GM19395 (cell line): ENCODE measurements around the gene SMU1.
"Not testable (repeated sequence)": the region's sequence is repeated elsewhere in the genome, so short reads cannot be mapped to it uniquely, and the experiment has no call there.

ENCODE experiments used
- ATAC-seq: cut with Tn5 transposase; IDR thresholded peaks from one replicate; pipeline ENCODE4 v1.9.1; 2021; ENCODE audit warnings: mild to moderate bottlenecking, moderate library complexity; ENCODE audit not compliant: unreplicated experiment

Gene SMU1

DNA sequence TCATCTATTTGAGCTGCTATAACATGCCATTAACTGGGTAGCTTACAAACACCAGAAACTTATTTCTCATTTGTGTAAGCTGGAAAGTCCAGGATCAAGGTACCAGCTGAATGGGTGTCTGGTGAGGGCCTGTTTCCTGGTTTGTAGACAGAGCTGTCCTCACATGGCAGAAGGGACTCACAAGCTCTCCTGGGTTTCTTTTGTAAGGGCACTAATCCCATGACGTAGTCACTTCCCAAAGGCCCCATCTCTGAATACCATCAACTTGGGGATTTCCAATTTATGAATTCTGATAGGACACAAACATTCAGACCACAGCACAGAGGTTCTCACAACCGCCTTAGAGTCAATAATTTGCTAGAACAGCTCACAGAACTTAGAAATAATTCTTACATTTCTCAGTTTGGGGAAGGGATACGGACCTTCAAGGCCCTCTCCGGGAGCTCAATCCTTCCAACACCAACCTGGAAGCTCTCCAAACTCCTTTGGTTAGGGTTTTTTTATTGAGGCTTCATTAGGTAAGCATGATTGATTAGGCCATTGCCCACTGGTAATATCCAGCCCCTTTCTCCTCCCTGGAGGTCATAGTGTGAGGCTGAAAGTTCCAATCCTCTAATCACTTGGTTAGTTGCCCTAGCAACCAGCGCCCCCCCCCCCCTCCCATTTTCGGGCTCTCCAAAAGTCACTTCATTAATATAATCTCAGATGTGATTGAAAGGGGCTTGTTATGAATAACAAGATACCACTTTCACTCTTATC lies 59.0 kb downstream of the SMU1 start:
- ATAC-seq = no peak

GRCh38 chr9:33014665-33015014 lies 61.8 kb downstream of the SMU1 start:
- no peak for ATAC-seq

- no peak for ATAC-seq
Measured at GRCh38 chr9:33013962-33014664, 62.4 kb downstream of the SMU1 start.

- ATAC-seq = no peak
Measured at GRCh38 chr9:33012328-33013069, 64.0 kb downstream of the SMU1 start.

DNA sequence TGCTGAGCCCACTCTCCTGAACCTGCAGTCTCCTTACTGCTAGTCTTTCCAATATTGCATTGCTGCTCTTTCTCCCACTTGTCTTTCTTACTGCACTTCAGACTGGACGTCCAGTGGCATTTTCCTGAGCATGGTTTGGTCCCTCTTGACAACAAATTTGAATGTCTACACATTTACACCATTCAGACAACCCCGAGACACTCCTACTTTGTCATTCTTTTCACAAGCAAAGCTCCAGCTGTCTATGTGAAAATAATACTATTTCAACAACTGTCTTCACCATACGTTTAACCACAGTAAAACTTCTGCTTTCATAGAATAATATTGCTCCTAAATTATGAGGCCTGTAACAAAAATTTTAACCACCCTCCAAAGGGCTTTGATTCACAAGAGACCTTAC lies 64.6 kb downstream of the SMU1 start:
- no peak for ATAC-seq

DNA sequence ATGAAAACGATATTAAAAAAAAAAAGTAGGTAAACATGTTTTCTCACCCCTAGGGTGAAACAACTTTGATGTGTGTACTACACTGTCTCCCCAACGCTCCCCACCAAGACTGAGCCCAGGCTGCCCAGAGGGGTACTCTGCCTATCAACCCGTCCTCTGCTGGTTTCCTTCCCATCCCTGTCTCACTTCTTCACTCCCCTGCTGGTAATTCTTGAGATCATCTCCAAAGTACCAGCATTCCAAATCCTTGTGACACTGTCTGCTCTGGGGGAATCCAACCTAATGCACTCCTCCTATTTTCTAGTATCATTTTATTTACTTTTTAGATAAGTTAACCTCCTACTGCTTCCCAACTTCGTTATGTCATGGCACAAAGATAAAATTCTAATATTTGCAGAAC lies 68.7 kb downstream of the SMU1 start:
- ATAC-seq = no peak

GRCh38 chr9:33005335-33005734 lies 71.1 kb downstream of the SMU1 start:
- ATAC-seq = not testable (repeated sequence)

- ATAC-seq = not testable (repeated sequence)
Measured at GRCh38 chr9:33000682-33001055, 75.8 kb downstream of the SMU1 start.

- ATAC-seq = no peak
Measured at GRCh38 chr9:32992595-32993238, 83.8 kb downstream of the SMU1 start.

DNA sequence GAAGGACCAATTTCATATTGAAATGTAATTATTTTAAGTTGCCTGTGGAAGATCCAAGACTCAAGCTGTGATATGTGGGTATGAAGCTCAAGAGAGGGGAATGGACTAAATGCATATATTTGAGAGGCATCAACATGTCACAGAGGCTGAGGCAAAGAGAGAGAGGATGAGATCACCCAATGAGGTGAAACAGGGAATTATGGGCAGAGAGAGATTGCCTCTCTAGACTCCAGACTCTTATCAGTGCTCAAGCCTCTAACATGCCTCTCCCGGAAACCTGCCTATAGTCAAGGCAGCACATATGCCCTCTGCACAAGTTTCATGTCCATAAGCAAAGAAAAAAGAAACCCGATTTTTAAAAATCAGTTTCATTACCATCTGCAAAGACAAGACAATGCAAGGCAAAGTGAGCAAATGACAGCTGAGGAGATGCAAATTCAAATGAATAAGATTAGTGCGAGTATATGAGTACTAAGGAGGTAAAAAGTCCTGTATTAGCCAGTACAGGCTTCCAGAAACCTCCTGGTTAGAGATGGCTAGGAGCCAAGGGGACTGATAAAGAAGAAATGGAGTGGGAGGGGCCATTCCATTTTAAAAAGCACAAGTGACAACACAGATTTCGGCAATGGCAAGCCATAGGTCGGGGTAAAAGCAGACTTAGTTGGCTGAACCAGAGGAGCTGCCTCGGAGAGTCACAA lies 84.4 kb downstream of the SMU1 start:
- ATAC-seq = no peak
